Activated T-helper 17 cell treated with anti-CD3 and anti-CD28 coated beads, Interleukin-2, amount 50 U/mL, for 72 hours (primary cell): Measurements from ENCODE around the gene FANCB. TPM values are rescaled to one million over a fixed set of nuclear protein-coding genes. Genes with fewer than 3 reads are reported as not detected.

ENCODE experiments used
- ATAC-seq: fragments of 150-1000 bp; cut with Tn5 transposase; replicated peaks from 2 replicates; pipeline ENCODE4 v1.10.0; 2021; ENCODE audit warnings: mild to moderate bottlenecking, moderate library complexity
- H3K27ac Mint-ChIP-seq: one replicate; pipeline ENCODE4 v1.8.0; 2022; ENCODE audit warnings: mixed read lengths
- H3K27me3 Mint-ChIP-seq: one replicate; pipeline ENCODE4 v1.8.0; 2022; ENCODE audit warnings: mixed read lengths
- H3K36me3 Mint-ChIP-seq: one replicate; pipeline ENCODE4 v1.8.0; 2022; ENCODE audit warnings: low read depth, mild to moderate bottlenecking, mixed read lengths
- H3K4me1 Mint-ChIP-seq: one replicate; pipeline ENCODE4 v1.8.0; 2022; ENCODE audit warnings: mixed read lengths
- H3K4me3 Mint-ChIP-seq: one replicate; pipeline ENCODE4 v1.8.0; 2022; ENCODE audit warnings: mild to moderate bottlenecking, mixed read lengths
- H3K9me3 Mint-ChIP-seq: one replicate; pipeline ENCODE4 v1.8.0; 2022; ENCODE audit warnings: mixed read lengths
- total RNA-seq, 2 donors: library from RNA; stranded (reverse); gene quantifications; one replicate each; pipeline ENCODE4 v1.2.3, GENCODE V29; 2022

Gene FANCB
- total RNA-seq, 2 donors from 2014 or later = 12.7 to 17.2 TPM

- Mint-ChIP-seq H3K27me3 (peaks cover 7% of the 10 kb centered on the region), H3K36me3 (no peaks in the 10 kb centered on the region), H3K4me3 (no peak overlapping the region), H3K4me1 (no peaks in the 10 kb centered on the region), H3K27ac (no peak overlapping the region), H3K9me3 (no peaks in the 10 kb centered on the region)
- ATAC-seq = no peak
Observed at GRCh38 chrX:14802943-14803710, 69.7 kb downstream of the FANCB start.

DNA sequence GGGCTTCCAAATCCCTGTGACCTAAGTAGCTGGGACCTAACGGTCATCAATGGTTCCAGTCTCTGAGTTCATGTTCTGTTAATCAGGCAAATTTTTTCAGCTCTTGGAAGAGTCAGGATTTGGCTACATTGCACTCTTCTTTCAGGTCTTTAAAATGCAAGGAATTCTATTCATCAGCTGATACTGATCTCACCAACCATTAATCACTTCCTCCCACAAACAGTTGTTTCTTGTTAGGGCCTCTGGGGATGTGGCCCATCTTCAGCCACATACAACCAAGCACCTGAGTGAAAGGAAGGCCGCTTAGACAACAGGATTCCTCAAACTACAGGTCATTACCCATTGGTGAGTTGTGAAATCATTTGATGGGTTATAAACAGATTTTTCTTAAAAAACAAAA, 71.7 kb downstream of the FANCB start:
- Mint-ChIP-seq H3K27me3 (peaks cover 7% of the 10 kb centered on the region), H3K9me3 (no peaks in the 10 kb centered on the region), H3K4me3 (no peak overlapping the region), H3K36me3 (no peaks in the 10 kb centered on the region), H3K4me1 (no peaks in the 10 kb centered on the region), H3K27ac (no peak overlapping the region)
- no peak for ATAC-seq

DNA sequence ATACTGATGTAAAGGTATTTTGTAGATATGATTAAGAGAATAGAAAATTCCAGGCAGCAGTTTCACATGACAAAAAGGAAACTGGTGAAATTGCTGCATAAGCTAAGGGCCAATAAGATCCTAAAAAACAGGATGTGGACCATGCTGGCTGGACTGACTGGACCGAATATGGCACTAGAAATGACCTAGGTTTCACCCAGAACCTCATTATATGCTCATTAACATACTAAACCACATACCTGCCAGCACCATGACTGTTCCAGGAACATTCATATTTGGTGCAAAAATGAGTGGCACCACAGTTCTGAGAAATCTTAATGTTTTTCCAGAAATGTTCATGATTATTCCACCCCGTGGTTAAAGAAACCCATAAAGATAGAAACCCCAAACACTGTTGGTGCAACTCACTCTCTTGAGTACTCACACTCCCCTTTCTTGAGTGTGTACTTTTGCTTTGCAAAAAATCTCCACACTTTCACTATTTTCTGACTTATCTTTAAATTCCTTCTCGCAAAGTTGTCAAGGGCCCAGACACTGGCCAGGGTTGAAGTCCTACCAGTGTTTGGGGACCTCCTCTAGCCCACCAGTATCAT, 74.0 kb downstream of the FANCB start:
- Mint-ChIP-seq H3K4me1 (no peaks in the 10 kb centered on the region), H3K36me3 (no peaks in the 10 kb centered on the region), H3K27me3 (peaks cover 7% of the 10 kb centered on the region), H3K4me3 (peak overlapping the region; percentile 12), H3K9me3 (no peaks in the 10 kb centered on the region), H3K27ac (peak overlapping the region; percentile 70)
- peak; percentile 87 for ATAC-seq

Other genes with a start within 250 kb of the FANCB start
- gene MOSPD2, start 352 bp upstream of the FANCB start, total RNA-seq = 10 to 100 TPM; 10.9 to 12.2 TPM